Measurements from ENCODE around the gene SCP2.
A peak's percentile ranks its signal among the peaks of the same experiment; 100 is the strongest.

Gene SCP2

GRCh38 chr1:52904927-52905698, 22.0 kb upstream of the SCP2 start:
- Histone ChIP-seq H3K4me1 (ENCODE audit: insufficient read depth, low read length, severe bottlenecking) (no peaks in the 10 kb centered on the region), H3K9me3 (ENCODE audit: low read length) (no peaks in the 10 kb centered on the region), H2AFZ (ENCODE audit: low read length) (no peak overlapping the region), H3K4me2 (ENCODE audit: low read length) (no peak overlapping the region), H3K36me3 (ENCODE audit: insufficient read depth, low read length) (no peaks in the 10 kb centered on the region), H3K79me2 (ENCODE audit: insufficient read depth, low read length) (no peaks in the 10 kb centered on the region), H3K9ac (ENCODE audit: low read length) (no peak overlapping the region), H3K27me3 (ENCODE audit: insufficient read depth, low read length) (no peaks in the 10 kb centered on the region), H3F3A (ENCODE audit: insufficient read depth, low read length) (no peaks in the 10 kb centered on the region), H4K20me1 (ENCODE audit: insufficient read depth, low read length) (no peaks in the 10 kb centered on the region), H3K9me2 (ENCODE audit: low read depth, low read length) (no peaks in the 10 kb centered on the region), H3K27ac (ENCODE audit: low read depth, low read length, poor library complexity, severe bottlenecking) (no peak overlapping the region), H3K4me3 (ENCODE audit: low read depth, low read length, poor library complexity, severe bottlenecking) (no peak overlapping the region)
- TF ChIP-seq CTCF (IDR thresholded peaks at IDR 0.05; ENCODE audit: low read length) (peak; percentile 44), EZH2 (IDR thresholded peaks at IDR 0.05; ENCODE audit: borderline replicate concordance, low read length) (no peak)

- no peaks in the 10 kb centered on the region for H3K4me1 ChIP-seq (ENCODE audit: insufficient read depth, low read length, severe bottlenecking)
- H3F3A ChIP-seq (ENCODE audit: insufficient read depth, low read length): no peaks in the 10 kb centered on the region
- H3K9me2 ChIP-seq (ENCODE audit: low read depth, low read length): no peaks in the 10 kb centered on the region
- H3K9ac ChIP-seq (ENCODE audit: low read length): no peak overlapping the region
- H3K27me3 ChIP-seq (ENCODE audit: insufficient read depth, low read length): no peaks in the 10 kb centered on the region
- H3K9me3 ChIP-seq (ENCODE audit: low read length): no peaks in the 10 kb centered on the region
- no peaks in the 10 kb centered on the region for H4K20me1 ChIP-seq (ENCODE audit: insufficient read depth, low read length)
- no peak overlapping the region for H3K4me2 ChIP-seq (ENCODE audit: low read length)
- no peak overlapping the region for H3K27ac ChIP-seq (ENCODE audit: low read depth, low read length, poor library complexity, severe bottlenecking)
- H3K36me3 ChIP-seq (ENCODE audit: insufficient read depth, low read length): no peaks in the 10 kb centered on the region
- no peaks in the 10 kb centered on the region for H3K79me2 ChIP-seq (ENCODE audit: insufficient read depth, low read length)
- H3K4me3 ChIP-seq (ENCODE audit: low read depth, low read length, poor library complexity, severe bottlenecking): no peak overlapping the region
- H2AFZ ChIP-seq (ENCODE audit: low read length): no peak overlapping the region
- TF ChIP-seq CTCF (IDR thresholded peaks at IDR 0.05; ENCODE audit: low read length): no peak
- no peak for TF ChIP-seq EZH2 (IDR thresholded peaks at IDR 0.05; ENCODE audit: borderline replicate concordance, low read length)
These were observed 20.9 kb upstream of the SCP2 start for GRCh38 chr1:52906135-52906603.

- Histone ChIP-seq H4K20me1 (ENCODE audit: insufficient read depth, low read length) (no peaks in the 10 kb centered on the region), H3K4me2 (ENCODE audit: low read length) (no peak overlapping the region), H2AFZ (ENCODE audit: low read length) (no peak overlapping the region), H3K36me3 (ENCODE audit: insufficient read depth, low read length) (no peaks in the 10 kb centered on the region), H3F3A (ENCODE audit: insufficient read depth, low read length) (no peaks in the 10 kb centered on the region), H3K9me3 (ENCODE audit: low read length) (no peaks in the 10 kb centered on the region), H3K27ac (ENCODE audit: low read depth, low read length, poor library complexity, severe bottlenecking) (no peak overlapping the region), H3K79me2 (ENCODE audit: insufficient read depth, low read length) (no peaks in the 10 kb centered on the region), H3K9me2 (ENCODE audit: low read depth, low read length) (no peaks in the 10 kb centered on the region), H3K4me1 (ENCODE audit: insufficient read depth, low read length, severe bottlenecking) (no peaks in the 10 kb centered on the region), H3K4me3 (ENCODE audit: low read depth, low read length, poor library complexity, severe bottlenecking) (no peak overlapping the region), H3K9ac (ENCODE audit: low read length) (no peak overlapping the region), H3K27me3 (ENCODE audit: insufficient read depth, low read length) (no peaks in the 10 kb centered on the region)
- TF ChIP-seq CTCF (IDR thresholded peaks at IDR 0.05; ENCODE audit: low read length): no peak
- no peak for TF ChIP-seq EZH2 (IDR thresholded peaks at IDR 0.05; ENCODE audit: borderline replicate concordance, low read length)
These were observed 19.8 kb upstream of the SCP2 start for GRCh38 chr1:52907068-52907811.
